Pancreas (tissue), 10 donors: ENCODE data around the gene REC8. TPM values are rescaled to one million over a fixed set of nuclear protein-coding genes. Genes with fewer than 3 reads are reported as not detected.

Experiments used
- ATAC-seq, 4 donors: fragments of 200-7000 bp; cut with Tn5 transposase; one replicate each; pipeline versions ENCODE4 v1.8.0 to v1.9.1; 2020; ENCODE audit warnings: mild to moderate bottlenecking in 4 of 4, moderate library complexity in 4 of 4
- DNase-seq, 6 donors: peaks; one replicate each; pipeline ENCODE4 v3.0.0-alpha.2; 2020
- FAIRE-seq: peaks from 2 replicates; lab custom pipeline; 2012; peaks lifted over from hg19 to GRCh38; lab: Jason Lieb, UNC
- H3K27ac ChIP-seq, 4 donors: fragments of 200-600 bp; sonication (generic); 1 replicate in 3 of 4; 2 replicates in 1 of 4; pipeline versions ENCODE4 v1.5.0 to v1.8.0; 2020
- H3K27me3 ChIP-seq, 4 donors: fragments of 200-600 bp; one replicate each; pipeline ENCODE4 v1.8.0; 2021
- H3K36me3 ChIP-seq, 3 donors: fragments of 200-600 bp; sonication (generic) in 1 of 3; one replicate each; pipeline versions ENCODE4 v1.5.0 to v1.8.0; 2020 to 2021
- H3K4me1 ChIP-seq, 3 donors: fragments of 200-600 bp; one replicate each; pipeline ENCODE4 v1.8.0; 2021
- H3K4me3 ChIP-seq, 4 donors: fragments of 200-600 bp; sonication (generic) in 2 of 4; one replicate each; pipeline versions ENCODE4 v1.5.0 to v1.8.0; 2020 to 2021
- H3K9me3 ChIP-seq, 4 donors: fragments of 200-600 bp; one replicate each; pipeline ENCODE4 v1.8.0; 2021
- WGBS, 2 donors: extraction: QIAGEN DNeasy Blood & Tissue Kit; methylation state at CpG; one replicate each; pipeline ENCODE4 v1.1.7; 2013; 5-methylcytosine and 5-hydroxymethylcytosine counted together
- intact Hi-C, 3 donors: fragments of 100-400 bp; cut with DNase I; formaldehyde crosslinking; loops; one replicate each; pipeline versions ENCODE4 v1.11.1 to v1.14.2; 2022
- polyA plus RNA-seq, 2 donors: library from polyadenylated mRNA; stranded (reverse); fragments of 200-250 nt; gene quantifications; one replicate each; pipeline ENCODE4 v1.2.3, GENCODE V29; 2013
- total RNA-seq, 6 donors: library from RNA; stranded (reverse); fragmentation: NEBNext Ultra II Directional in 4 of 6; extraction: Animal tissue kit (Norgen Biotek cat#: 25700) in 4 of 6; gene quantifications; one replicate each; pipeline versions ENCODE4 v1.2.1 to v1.2.4, GENCODE V29; 2021 to 2023
- TF ChIP-seq, protein P1 (sequence below), 4 donors: fragments of 200-600 bp; sonication (generic) in 3 of 4; IDR thresholded peaks; one replicate each; pipeline versions ENCODE4 v1.5.0 to v1.8.0; 2021; ENCODE audit warnings: antibody characterized with exemption in 4 of 4
- donor health status: healthy with polysubstance abuse.
- donor health status: DM: no; HTN: no; CAD: no; lungs with moderate emphysema.
- donor health status: DM: no; HTN: no; CAD: no.
- donor health status: control.
- donor health status: control.
- donor health status: Bipolar disorder and iron deficiency.
- donor health status: DM: yes; HTN: yes; CAD: no.
- donor health status: DM: no; HTN: no; CAD: no.
- donor health status: DM: no; HTN: no; CAD: no.
- donor health status: DM: yes; HTN: yes; CAD: no.

REC8 gene
- total and polyA plus RNA-seq, 8 donors = 3.5 to 41.1 (median 5.1) TPM

DNA sequence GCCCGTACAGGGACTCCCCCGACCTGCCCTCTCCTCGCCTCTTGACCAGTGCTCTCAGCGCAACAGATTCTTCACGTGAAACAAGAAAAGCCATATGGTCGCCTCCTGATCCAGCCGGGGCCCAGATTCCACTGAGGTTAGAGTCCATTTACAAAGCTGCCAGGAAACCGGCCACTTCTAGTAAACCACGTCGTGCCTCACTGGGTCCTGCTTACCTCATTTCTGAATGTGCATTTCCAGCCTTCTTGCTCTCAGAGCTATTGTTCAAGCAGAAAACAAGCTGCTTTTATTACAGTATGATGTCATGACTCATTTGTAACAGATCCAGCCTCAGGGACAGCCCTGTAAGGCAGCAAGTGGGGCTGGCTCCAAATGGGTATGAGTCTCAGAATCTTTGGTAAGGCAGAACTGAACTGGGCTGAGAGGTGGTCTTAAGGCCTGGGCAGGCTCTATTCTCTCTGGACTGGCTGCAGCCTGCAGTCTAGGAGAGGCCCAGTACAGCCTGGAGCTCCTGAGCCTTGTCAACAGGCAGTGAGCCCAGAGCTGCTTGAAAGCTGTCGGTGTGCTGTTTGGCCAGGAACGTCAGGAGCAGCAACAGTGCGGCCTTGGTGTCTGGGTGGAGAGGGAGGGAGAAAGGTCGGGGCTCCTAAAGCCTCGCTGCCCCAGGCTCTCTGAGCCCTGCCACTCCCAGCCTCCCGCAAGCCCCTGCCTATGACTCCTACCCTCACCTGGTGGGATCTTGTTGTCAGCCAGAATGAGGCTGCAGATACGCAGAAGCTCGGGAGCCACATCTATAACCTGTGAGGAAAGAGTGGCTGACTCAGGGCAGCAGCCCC, 8.3 kb downstream of the REC8 start:
- 76 to 77% methylated on average over 18 of the region's 18 CpGs for WGBS, 2 donors
- Histone ChIP-seq H3K4me3 (no peak overlapping the region), H3K27me3 (no peaks in the 10 kb centered on the region), H3K4me1 (no peaks in the 10 kb centered on the region), H3K36me3 (peaks cover 3 to 57% (median 43%) of the 10 kb centered on the region in 3 donors), H3K9me3 (no peaks in the 10 kb centered on the region), H3K27ac (peak overlapping the region in 1 of 4 donors; percentile 63)
- DNase-seq (peak in 1 of 6 donors; percentile 49), ATAC-seq (peak in 3 of 4 donors; percentile 34 to 69 (median 51)), FAIRE-seq (no peak)
- intact Hi-C loops = no loop called here
- TF ChIP-seq, protein P1, sequence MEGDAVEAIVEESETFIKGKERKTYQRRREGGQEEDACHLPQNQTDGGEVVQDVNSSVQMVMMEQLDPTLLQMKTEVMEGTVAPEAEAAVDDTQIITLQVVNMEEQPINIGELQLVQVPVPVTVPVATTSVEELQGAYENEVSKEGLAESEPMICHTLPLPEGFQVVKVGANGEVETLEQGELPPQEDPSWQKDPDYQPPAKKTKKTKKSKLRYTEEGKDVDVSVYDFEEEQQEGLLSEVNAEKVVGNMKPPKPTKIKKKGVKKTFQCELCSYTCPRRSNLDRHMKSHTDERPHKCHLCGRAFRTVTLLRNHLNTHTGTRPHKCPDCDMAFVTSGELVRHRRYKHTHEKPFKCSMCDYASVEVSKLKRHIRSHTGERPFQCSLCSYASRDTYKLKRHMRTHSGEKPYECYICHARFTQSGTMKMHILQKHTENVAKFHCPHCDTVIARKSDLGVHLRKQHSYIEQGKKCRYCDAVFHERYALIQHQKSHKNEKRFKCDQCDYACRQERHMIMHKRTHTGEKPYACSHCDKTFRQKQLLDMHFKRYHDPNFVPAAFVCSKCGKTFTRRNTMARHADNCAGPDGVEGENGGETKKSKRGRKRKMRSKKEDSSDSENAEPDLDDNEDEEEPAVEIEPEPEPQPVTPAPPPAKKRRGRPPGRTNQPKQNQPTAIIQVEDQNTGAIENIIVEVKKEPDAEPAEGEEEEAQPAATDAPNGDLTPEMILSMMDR (IDR thresholded peaks at IDR 0.05) = no peak

DNA sequence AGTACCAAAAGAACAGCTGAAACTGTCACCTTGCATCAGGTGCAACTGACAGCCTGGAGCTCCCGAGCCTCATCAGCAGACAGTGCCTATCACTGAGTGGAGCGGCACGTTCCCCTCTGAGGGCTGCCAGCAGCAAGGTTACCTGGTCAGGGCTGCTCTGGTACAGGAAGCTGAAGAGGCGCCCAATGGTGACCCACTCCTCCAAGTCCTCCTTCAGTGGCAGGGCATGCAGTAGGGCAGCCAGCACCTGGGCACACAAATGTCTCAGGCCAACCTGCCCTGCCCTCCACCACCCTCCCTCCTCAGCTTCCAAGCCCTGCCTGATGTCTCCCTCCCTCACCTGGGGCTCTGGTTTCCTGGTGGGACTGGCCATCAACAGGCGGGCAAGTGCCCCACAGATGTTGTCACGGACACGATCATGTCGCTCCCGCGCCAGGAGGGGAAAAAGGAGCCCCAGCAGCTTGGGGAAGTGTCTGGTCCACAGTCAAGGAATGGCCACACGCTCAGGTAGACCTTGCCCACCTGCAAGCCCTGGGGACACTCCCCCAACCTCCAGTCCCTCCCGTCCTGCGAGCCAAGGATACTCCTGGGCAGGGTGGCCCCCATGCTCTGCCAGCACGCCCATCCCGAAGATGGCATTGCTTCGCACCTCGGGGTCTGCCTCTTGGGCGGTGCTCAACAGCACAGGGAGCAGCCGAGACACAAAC, 9.6 kb downstream of the REC8 start:
- H3K9me3 ChIP-seq = no peaks in the 10 kb centered on the region
- WGBS, 2 donors = 86 to 87% methylated on average over 19 of the region's 19 CpGs
- ATAC-seq = no peak
- H3K36me3 ChIP-seq = peaks cover 3 to 65% (median 50%) of the 10 kb centered on the region in 3 donors
- H3K27ac ChIP-seq = no peak overlapping the region
- TF ChIP-seq, protein P1 (IDR thresholded peaks at IDR 0.05) = no peak
- peak in 1 of 6 donors; percentile 56 for DNase-seq
- no peaks in the 10 kb centered on the region for H3K27me3 ChIP-seq
- no peaks in the 10 kb centered on the region for H3K4me1 ChIP-seq
- no peak for FAIRE-seq
- intact Hi-C loops = no loop called here
- H3K4me3 ChIP-seq = no peak overlapping the region

DNA sequence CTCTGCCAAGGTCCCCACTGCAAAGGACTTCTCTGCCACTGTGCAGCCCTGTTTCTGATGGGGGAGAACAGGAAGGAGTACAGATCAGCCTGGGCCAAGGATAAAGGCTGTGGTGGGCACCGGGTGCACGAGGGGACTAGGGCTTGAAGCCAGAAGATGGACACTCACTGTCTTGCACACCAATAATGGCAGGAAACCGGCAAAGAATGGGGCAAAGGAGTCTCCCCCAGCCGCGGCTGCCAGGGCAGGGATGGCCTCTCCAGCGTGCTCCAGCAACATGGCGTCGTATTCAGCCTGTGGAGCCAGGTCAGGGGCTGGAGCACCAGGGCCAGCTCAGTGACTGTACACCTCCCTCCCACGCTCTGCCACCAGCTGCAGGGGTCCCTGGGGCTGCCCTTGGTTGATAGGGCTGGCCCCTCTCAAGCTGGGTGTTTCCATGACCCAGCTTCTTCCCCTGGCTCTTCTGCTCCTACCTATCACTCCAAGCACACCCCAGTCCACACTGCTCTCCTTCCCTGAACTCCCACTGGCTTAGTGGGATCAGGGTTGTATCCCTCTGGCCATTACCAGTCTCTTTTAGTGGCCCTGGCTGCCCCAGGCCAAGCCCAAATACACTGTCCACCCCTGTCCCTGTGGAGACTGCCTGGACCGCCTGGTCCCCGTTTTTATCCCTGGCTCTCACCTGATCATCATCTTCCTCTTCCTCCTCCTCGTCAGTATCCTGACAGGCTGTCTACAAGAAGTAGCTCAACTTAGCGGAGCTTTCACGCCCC, 10.4 kb downstream of the REC8 start:
- FAIRE-seq = no peak
- Histone ChIP-seq H3K36me3 (peaks cover 3 to 65% (median 44%) of the 10 kb centered on the region in 3 donors), H3K4me1 (peaks cover 0 to under 1% (median under 1%) of the 10 kb centered on the region in 3 donors), H3K9me3 (no peaks in the 10 kb centered on the region), H3K27ac (no peak overlapping the region), H3K4me3 (no peak overlapping the region), H3K27me3 (no peaks in the 10 kb centered on the region)
- no peak for ATAC-seq
- TF ChIP-seq, protein P1 (IDR thresholded peaks at IDR 0.05) = no peak
- intact Hi-C loops = no loop called here
- peak in 1 of 6 donors; percentile 40 for DNase-seq
- 87 to 92% methylated on average over 14 of the region's 14 CpGs for WGBS, 2 donors

GRCh38 chr14:24183014-24183481, 11.2 kb downstream of the REC8 start:
- DNase-seq = peak in 1 of 6 donors; percentile 63
- H3K27me3 ChIP-seq = no peaks in the 10 kb centered on the region
- peaks cover 3 to 63% (median 38%) of the 10 kb centered on the region in 3 donors for H3K36me3 ChIP-seq
- H3K4me3 ChIP-seq = no peak overlapping the region
- H3K27ac ChIP-seq = no peak overlapping the region
- TF ChIP-seq, protein P1 (IDR thresholded peaks at IDR 0.05) = no peak
- H3K4me1 ChIP-seq = peaks cover 0 to 8% (median 5%) of the 10 kb centered on the region in 3 donors
- ATAC-seq = no peak
- WGBS, 2 donors = 87 to 94% methylated on average over 15 of the region's 15 CpGs
- H3K9me3 ChIP-seq = no peaks in the 10 kb centered on the region
- intact Hi-C loops = no loop called here
- no peak for FAIRE-seq
